Measurements from ENCODE around the gene TRIM56.

DNA sequence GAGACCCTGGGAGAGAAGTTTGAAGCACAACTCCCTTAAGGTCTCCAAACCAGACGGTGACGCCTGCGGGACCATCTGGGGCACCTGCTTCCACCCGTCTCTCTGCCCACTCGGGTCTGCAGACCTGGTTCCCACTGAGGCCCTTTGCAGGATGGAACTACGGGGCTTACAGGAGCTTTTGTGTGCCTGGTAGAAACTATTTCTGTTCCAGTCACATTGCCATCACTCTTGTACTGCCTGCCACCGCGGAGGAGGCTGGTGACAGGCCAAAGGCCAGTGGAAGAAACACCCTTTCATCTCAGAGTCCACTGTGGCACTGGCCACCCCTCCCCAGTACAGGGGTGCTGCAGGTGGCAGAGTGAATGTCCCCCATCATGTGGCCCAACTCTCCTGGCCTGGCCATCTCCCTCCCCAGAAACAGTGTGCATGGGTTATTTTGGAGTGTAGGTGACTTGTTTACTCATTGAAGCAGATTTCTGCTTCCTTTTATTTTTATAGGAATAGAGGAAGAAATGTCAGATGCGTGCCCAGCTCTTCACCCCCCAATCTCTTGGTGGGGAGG is 52.5 kb downstream of the TRIM56 start:
- TF ChIP-seq, protein P1, sequence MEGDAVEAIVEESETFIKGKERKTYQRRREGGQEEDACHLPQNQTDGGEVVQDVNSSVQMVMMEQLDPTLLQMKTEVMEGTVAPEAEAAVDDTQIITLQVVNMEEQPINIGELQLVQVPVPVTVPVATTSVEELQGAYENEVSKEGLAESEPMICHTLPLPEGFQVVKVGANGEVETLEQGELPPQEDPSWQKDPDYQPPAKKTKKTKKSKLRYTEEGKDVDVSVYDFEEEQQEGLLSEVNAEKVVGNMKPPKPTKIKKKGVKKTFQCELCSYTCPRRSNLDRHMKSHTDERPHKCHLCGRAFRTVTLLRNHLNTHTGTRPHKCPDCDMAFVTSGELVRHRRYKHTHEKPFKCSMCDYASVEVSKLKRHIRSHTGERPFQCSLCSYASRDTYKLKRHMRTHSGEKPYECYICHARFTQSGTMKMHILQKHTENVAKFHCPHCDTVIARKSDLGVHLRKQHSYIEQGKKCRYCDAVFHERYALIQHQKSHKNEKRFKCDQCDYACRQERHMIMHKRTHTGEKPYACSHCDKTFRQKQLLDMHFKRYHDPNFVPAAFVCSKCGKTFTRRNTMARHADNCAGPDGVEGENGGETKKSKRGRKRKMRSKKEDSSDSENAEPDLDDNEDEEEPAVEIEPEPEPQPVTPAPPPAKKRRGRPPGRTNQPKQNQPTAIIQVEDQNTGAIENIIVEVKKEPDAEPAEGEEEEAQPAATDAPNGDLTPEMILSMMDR (IDR thresholded peaks at IDR 0.05): no peak
- no peak for TF ChIP-seq POLR2A (IDR thresholded peaks at IDR 0.05)
